ENCODE results near the gene UPP1. TPM values are rescaled to one million over a fixed set of nuclear protein-coding genes. Genes with fewer than 3 reads are reported as not detected.
A peak's percentile ranks its signal among the peaks of the same experiment; 100 is the strongest.

UPP1 gene
- total and polyA plus RNA-seq, 4 donors, result 6.1 to 282 (median 82.9) TPM

GRCh38 chr7:48107926-48108472, 18.9 kb downstream of the UPP1 start:
- Histone ChIP-seq H3K9ac (ENCODE audit: insufficient read depth in 1 of 2, low read length in 2 of 2) (no peak overlapping the region), H3K4me1 (ENCODE audit: control insufficient read depth in 5 of 5, insufficient read depth in 5 of 5, low read length in 5 of 5) (no peaks in the 10 kb centered on the region), H3K27me3 (ENCODE audit: control insufficient read depth in 3 of 3, insufficient read depth in 3 of 3, low read length in 2 of 3) (no peaks in the 10 kb centered on the region), H3K36me3 (ENCODE audit: control insufficient read depth in 4 of 4, insufficient read depth in 4 of 4, low read length in 4 of 4) (peaks cover 0 to 38% (median 12%) of the 10 kb centered on the region in 4 donors), H3K27ac (ENCODE audit: low read depth in 1 of 2, low read length in 1 of 2) (no peak overlapping the region), H3K9me3 (ENCODE audit: control insufficient read depth in 4 of 4, insufficient read depth in 3 of 4, low read length in 3 of 4) (no peaks in the 10 kb centered on the region), H3K4me3 (no peak overlapping the region)
- WGBS, 2 donors, result 91 to 95% methylated on average over 18 of the region's 18 CpGs
- no peak for TF ChIP-seq CTCF (IDR thresholded peaks at IDR 0.05; ENCODE audit: control extremely low read depth, extremely low read depth)
- no peak for ATAC-seq (ENCODE audit: insufficient read depth, low FRiP score)
- DNase-seq, result no peak

GRCh38 chr7:48108959-48109847, 20.1 kb downstream of the UPP1 start:
- peaks cover 0 to 33% (median 8%) of the 10 kb centered on the region in 4 donors for H3K36me3 ChIP-seq (ENCODE audit: control insufficient read depth in 4 of 4, insufficient read depth in 4 of 4, low read length in 4 of 4)
- WGBS, 2 donors, result 93 to 98% methylated on average over 5 of the region's 5 CpGs
- no peak overlapping the region for H3K9ac ChIP-seq (ENCODE audit: insufficient read depth in 1 of 2, low read length in 2 of 2)
- no peak for ATAC-seq (ENCODE audit: insufficient read depth, low FRiP score)
- TF ChIP-seq CTCF (IDR thresholded peaks at IDR 0.05; ENCODE audit: control extremely low read depth, extremely low read depth), result no peak
- H3K27ac ChIP-seq (ENCODE audit: low read depth in 1 of 2, low read length in 1 of 2), result peak overlapping the region in 1 of 2 donors; percentile 34
- no peaks in the 10 kb centered on the region for H3K9me3 ChIP-seq (ENCODE audit: control insufficient read depth in 4 of 4, insufficient read depth in 3 of 4, low read length in 3 of 4)
- no peaks in the 10 kb centered on the region for H3K4me1 ChIP-seq (ENCODE audit: control insufficient read depth in 5 of 5, insufficient read depth in 5 of 5, low read length in 5 of 5)
- H3K4me3 ChIP-seq, result no peak overlapping the region
- no peaks in the 10 kb centered on the region for H3K27me3 ChIP-seq (ENCODE audit: control insufficient read depth in 3 of 3, insufficient read depth in 3 of 3, low read length in 2 of 3)
- DNase-seq, result no peak

- no peak overlapping the region for H3K27ac ChIP-seq (ENCODE audit: low read depth in 1 of 2, low read length in 1 of 2)
- no peak overlapping the region for H3K9ac ChIP-seq (ENCODE audit: insufficient read depth in 1 of 2, low read length in 2 of 2)
- no peaks in the 10 kb centered on the region for H3K27me3 ChIP-seq (ENCODE audit: control insufficient read depth in 3 of 3, insufficient read depth in 3 of 3, low read length in 2 of 3)
- H3K36me3 ChIP-seq (ENCODE audit: control insufficient read depth in 4 of 4, insufficient read depth in 4 of 4, low read length in 4 of 4), result peaks cover 0 to 29% (median 7%) of the 10 kb centered on the region in 4 donors
- peak; percentile 95 for TF ChIP-seq CTCF (IDR thresholded peaks at IDR 0.05; ENCODE audit: control extremely low read depth, extremely low read depth)
- H3K4me1 ChIP-seq (ENCODE audit: control insufficient read depth in 5 of 5, insufficient read depth in 5 of 5, low read length in 5 of 5), result no peaks in the 10 kb centered on the region
- ATAC-seq (ENCODE audit: insufficient read depth, low FRiP score), result peak; percentile 76
- H3K9me3 ChIP-seq (ENCODE audit: control insufficient read depth in 4 of 4, insufficient read depth in 3 of 4, low read length in 3 of 4), result no peaks in the 10 kb centered on the region
- peak; percentile 55 to 65 (median 63) for DNase-seq
- no peak overlapping the region for H3K4me3 ChIP-seq
- 20 to 21% methylated on average over 9 of the region's 9 CpGs for WGBS, 2 donors
Observed at GRCh38 chr7:48109848-48110663, 21.0 kb downstream of the UPP1 start.
